ENCODE data around the gene PRDM4.
"Not testable (repeated sequence)": the region's sequence is repeated elsewhere in the genome, so short reads cannot be mapped to it uniquely, and the experiment has no call there.

The PRDM4 gene

GRCh38 chr12:107765316-107765715 is 4.4 kb upstream of the PRDM4 start:
- no peak for DNase-seq

- DNase-seq, result no peak
These were observed 3.7 kb upstream of the PRDM4 start for GRCh38 chr12:107764626-107765025.

- no peak for DNase-seq
These were observed 1.9 kb upstream of the PRDM4 start for GRCh38 chr12:107762874-107763273.

- DNase-seq, result no peak
These were observed 566 bp upstream of the PRDM4 start for GRCh38 chr12:107761502-107761904.

- DNase-seq, result no peak
These were observed 629 bp downstream of the PRDM4 start for GRCh38 chr12:107760207-107760808.

GRCh38 chr12:107759410-107759809 is 1.5 kb downstream of the PRDM4 start:
- DNase-seq, result no peak

GRCh38 chr12:107749083-107749482 is 11.9 kb downstream of the PRDM4 start:
- no peak for DNase-seq

- no peak for DNase-seq
These were observed 12.5 kb downstream of the PRDM4 start for GRCh38 chr12:107748472-107748871.

- no peak for DNase-seq
These were observed 24.0 kb downstream of the PRDM4 start for GRCh38 chr12:107736914-107737313.

GRCh38 chr12:107735763-107736162 is 25.2 kb downstream of the PRDM4 start:
- DNase-seq, result no peak

GRCh38 chr12:107734139-107734538 is 26.8 kb downstream of the PRDM4 start:
- DNase-seq, result no peak

- no peak for DNase-seq
These were observed 28.6 kb downstream of the PRDM4 start for GRCh38 chr12:107732365-107732764.

- DNase-seq, result no peak
These were observed 29.6 kb downstream of the PRDM4 start for GRCh38 chr12:107731366-107731765.

GRCh38 chr12:107730618-107731341 is 30.2 kb downstream of the PRDM4 start:
- DNase-seq, result no peak

GRCh38 chr12:107727742-107728141 is 33.2 kb downstream of the PRDM4 start:
- not testable (repeated sequence) for DNase-seq

GRCh38 chr12:107727327-107727726 is 33.6 kb downstream of the PRDM4 start:
- not testable (repeated sequence) for DNase-seq

GRCh38 chr12:107718606-107719005 is 42.3 kb downstream of the PRDM4 start:
- no peak for DNase-seq

GRCh38 chr12:107715780-107716179 is 45.2 kb downstream of the PRDM4 start:
- DNase-seq, result no peak

GRCh38 chr12:107705522-107705921 is 55.4 kb downstream of the PRDM4 start:
- DNase-seq, result not testable (repeated sequence)

- no peak for DNase-seq
These were observed 56.9 kb downstream of the PRDM4 start for GRCh38 chr12:107704041-107704440.

GRCh38 chr12:107702106-107702505 is 58.8 kb downstream of the PRDM4 start:
- no peak for DNase-seq

GRCh38 chr12:107695772-107696171 is 65.2 kb downstream of the PRDM4 start:
- DNase-seq, result not testable (repeated sequence)

GRCh38 chr12:107685360-107686248 is 75.3 kb downstream of the PRDM4 start, which contains the start of gene PWP1:
TSS of gene PWP1 (plus strand) at chr12:107685799. CDS start at chr12:107685900, 101 bp downstream.
- DNase-seq, result peak in 1 of 2 experiments; percentile 75

GRCh38 chr12:107684990-107685359 is 76.0 kb downstream of the PRDM4 start:
- no peak for DNase-seq

Measured in cerebellar nuclear complex (tissue), 1 donor.